GM18517 (cell line): Measurements from ENCODE around the gene SGMS2.
A peak's percentile ranks its signal among the peaks of the same experiment; 100 is the strongest.

Source experiments
- ATAC-seq: cut with Tn5 transposase; IDR thresholded peaks from one replicate; pipeline ENCODE4 v1.9.1; 2021; ENCODE audit warnings: mild to moderate bottlenecking, moderate library complexity; ENCODE audit not compliant: unreplicated experiment

The SGMS2 gene

DNA sequence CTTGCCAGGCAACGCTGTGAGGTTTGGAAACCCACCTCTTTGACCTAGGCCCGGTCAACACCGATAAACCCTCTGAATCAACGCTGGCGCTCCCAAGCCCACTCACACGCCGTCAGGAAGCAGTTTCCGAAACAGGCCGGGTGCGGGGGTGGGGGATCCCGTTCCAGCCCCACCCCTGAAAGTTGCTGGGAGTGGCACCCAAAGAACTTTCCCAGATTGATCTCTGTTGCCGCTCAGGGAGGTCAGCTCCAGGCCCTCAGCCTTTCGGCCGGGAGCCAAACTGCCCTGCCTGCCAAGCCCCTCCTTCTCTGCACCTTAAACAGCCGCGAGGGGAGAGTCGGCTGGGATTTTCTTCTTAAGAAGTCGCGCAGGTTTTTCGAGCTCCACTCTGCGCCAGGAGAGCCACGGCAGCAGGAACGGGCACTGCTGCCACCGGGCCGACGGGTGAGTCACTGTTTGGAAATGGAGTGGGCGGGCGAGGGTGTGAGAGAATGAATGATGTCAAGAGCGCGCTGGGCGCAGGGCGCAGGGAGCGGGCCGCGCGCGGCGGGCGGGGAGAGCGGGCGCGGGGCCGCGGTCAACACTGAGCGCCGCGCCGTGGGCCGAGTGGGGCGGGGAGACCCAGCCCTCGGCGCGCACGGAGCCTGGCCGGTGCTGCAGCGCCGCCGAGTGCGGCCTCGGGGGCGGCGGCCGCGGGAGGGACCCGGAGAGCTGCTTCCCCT lies at the start of gene SGMS2:
TSS of gene SGMS2 (plus strand) at position 583 of the 722 bp plus-strand sequence. CDS start 70,622 bp downstream, outside the sequence.
- ATAC-seq, result peak; percentile 80

DNA sequence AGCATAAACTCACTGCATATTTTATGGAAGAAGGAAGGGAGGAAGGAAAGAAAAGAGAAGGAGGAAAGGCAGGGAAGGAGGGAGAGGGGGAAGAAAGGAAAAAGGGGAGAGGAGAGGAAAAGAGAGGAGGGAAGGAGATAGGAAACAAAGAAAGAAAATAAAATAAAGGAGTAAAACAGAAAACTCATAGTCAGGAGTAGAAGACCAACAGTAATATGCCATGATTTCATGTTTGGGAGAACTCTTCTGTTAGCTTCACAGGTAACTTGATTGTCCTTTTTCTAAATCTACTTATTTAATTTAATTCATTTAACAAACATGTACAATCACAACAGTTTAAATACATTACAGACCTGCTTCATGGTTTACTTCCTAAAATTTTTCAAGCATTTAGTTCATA lies 46.8 kb upstream of the SGMS2 start:
- no peak for ATAC-seq

DNA sequence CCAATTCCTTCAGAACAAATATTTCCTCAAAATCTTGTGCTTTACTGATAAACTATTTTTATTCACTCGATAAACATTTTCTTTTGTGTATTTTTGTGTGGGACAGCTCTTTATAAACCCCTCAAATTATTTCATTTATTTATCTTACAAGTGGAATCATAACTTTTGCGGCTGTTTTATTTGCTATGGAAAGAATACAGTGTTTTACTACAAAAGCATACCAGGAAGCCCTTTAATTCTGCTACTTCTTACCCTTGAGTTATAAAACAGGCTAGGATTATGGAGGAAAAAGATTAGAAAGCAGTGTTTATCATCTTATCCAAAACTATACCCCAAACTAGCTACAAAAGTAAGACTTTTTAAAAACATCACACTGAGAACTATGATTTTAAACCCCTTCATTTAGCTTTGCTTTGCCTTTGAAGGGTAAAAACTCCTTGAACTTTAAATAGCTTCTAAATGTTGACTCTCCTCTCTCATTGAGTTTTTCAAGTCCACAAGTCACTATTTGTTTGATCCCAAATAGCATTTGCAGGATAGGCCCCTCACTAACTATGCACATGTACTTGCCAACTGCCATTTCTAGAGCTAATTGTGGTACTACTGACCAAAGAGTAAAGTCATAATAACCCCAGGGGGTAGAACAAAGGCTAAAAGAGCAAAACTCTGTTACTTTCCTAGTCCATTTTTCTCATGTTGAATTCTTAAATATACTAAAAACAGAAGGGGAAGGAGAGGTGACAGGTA lies 45.8 kb upstream of the SGMS2 start:
- ATAC-seq, result no peak

GRCh38 chr4:107780665-107781064 lies 44.1 kb upstream of the SGMS2 start:
- ATAC-seq, result no peak

DNA sequence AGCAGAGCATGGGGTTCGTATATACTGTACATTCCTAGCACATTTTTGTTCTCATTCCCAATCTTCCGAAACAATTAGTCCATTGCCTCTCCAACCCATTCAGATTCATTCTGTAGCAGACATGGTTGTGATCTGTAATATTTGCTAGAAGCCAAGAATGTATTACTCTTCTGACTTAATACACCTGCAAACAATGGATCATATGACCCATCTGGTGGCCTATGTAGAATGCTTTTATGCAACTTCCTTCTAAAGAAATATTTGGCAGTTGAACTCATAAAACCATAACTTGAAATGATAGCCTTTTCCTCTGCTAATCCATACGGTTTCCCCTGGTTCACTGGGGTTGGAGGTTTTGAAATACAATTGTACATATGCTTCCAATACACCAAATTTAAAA lies 32.8 kb upstream of the SGMS2 start:
- ATAC-seq, result no peak

DNA sequence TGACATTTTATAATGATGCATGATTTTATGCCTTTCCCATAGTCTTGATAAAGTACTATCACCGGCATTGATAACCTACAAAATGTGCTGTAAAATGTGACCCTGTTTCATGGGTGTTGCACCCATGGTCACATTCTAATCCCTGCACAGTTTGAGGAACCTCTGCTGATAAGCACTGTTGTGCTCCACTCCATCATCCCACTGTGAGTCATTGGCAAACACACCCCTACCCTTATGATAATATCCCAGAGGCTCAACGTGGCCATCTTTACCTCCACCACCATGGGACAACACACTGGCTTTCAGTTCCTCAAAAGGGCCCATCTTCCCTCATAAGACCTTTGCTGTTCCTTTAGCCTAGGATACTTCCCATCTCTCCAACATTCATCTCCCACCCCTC lies 32.0 kb upstream of the SGMS2 start:
- ATAC-seq, result no peak

- ATAC-seq, result no peak
Measured at GRCh38 chr4:107793996-107794395, 30.7 kb upstream of the SGMS2 start.

- no peak for ATAC-seq
Measured at GRCh38 chr4:107799669-107800450, 24.9 kb upstream of the SGMS2 start.

GRCh38 chr4:107800706-107801105 lies 24.0 kb upstream of the SGMS2 start:
- no peak for ATAC-seq

DNA sequence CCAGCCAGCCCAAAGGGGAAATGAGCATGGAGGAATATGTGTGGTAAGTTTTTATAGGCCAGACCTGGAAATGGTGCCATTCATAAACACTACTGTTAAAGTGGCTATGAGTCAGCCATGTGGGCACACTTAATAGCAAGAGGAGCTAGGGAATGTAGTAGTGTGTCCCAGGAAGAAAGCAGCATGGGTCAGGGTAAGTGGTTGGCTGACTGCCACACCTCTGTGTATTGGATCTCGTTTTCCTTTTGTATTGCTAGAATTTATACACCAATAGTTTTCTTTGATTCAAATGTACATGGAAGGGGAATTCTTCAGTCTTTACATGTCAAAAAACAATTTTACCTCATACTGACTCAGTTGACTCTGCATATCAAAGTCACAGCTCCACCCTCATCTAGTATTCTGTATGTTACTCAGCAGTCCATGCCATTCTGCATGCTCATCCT lies 22.9 kb upstream of the SGMS2 start:
- ATAC-seq, result no peak

GRCh38 chr4:107804956-107805355 lies 19.8 kb upstream of the SGMS2 start:
- ATAC-seq, result no peak

DNA sequence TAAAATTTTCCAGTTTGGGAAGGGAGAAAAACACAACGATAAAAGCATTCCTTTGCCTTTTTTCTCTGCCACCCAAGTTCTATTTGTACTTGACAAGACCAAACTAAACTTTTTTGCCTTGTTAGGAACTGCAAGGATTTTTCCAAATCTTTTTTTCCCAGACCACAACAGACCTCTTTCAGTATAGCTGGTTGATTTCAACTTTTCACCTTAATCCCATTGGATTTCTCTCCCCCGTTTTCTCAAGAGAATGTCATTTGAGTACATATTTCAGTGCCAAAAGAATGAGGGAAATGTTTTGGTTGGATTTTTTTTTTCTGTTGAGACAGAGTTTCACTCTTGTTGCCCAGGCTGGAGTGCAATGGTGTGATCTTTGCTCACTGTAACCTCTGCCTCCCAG lies 18.5 kb upstream of the SGMS2 start:
- ATAC-seq, result no peak

DNA sequence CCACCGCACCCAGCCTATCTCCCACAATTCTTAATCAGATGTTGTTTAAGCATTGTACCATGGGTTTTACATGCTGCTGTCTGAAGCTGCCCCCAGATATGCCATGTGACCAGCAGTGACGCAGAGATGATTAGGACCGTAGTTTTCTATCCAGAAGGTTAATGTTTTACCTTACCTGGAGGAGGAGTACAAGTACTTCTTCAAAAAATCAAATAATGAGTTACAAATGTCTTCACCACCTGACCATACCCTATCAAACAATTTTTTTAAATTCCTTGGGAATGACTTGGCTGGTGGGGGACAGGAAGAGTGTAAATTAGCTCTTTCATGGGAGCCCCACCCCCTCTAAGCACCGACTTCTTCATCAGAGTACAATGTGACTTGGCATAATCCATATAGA lies 16.2 kb upstream of the SGMS2 start:
- ATAC-seq, result no peak

GRCh38 chr4:107809210-107809609 lies 15.5 kb upstream of the SGMS2 start:
- ATAC-seq, result no peak

GRCh38 chr4:107814758-107815157 lies 10.0 kb upstream of the SGMS2 start:
- ATAC-seq, result no peak

GRCh38 chr4:107815158-107815557 lies 9.6 kb upstream of the SGMS2 start:
- ATAC-seq, result no peak

DNA sequence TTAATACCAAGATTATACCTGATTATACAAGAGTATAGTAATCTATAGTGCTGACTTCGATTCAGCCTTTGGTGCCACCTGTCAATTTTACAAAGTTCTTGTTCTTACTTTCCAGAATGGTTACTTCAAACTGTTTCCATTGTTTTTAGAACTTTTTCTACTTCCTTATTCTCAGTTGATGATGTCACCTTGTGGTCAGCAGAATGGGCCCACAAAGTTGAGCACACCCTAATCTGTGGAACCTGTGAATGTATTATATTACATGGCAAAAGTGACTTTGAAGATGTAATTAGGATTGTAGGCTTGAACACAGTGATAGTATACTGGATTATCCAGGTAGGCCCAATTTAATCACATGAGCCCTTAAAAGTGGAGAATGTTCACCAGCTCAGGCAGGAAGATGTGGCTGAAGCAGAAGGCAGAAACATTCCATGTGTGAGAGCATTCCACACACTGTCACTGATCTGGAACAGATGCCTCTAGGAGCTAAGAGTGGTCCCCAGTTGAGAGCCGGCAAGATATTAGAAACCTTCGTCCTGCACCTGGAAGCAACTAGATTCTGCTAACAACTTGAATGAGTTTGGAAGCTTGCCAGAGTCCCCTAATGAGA lies 6.3 kb upstream of the SGMS2 start:
- peak; percentile 70 for ATAC-seq

GRCh38 chr4:107823870-107824349 lies 822 bp upstream of the SGMS2 start:
- no peak for ATAC-seq

DNA sequence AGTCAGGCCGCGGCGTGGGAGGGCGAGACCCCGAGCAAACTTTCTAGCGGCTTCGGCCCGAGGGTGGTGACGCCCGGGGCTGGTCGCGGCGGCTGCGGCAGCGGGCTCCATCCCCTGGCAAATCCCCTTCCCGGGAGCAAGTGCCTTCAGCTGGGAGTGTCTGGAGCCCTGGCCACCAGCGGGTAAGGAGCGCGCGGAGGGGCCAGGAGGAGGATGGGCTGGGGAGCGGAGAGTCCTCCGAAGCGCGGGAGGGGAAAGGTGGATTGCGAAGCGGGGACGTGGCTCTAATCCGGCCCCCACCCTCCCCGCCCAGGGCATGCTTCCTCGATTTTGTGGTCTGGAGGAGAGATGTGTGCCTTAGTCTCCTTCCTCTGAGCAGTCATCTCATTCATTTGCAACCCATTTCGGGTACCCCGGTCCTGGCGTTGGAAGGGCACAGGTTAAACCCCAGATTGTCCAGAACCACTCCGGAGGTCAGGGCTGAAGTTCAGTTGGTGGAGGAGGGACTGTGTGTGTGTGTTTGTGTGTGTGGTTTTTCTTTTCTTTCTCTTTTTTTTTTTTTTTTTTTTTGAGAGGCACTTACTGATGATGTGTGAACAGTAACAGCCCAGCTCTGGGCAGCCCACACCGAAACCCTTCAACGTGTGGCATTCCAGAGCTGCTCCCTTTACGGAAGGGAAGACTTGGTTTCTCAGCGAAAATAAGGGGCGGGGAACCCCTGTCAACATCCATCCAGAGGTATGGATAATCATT lies 516 bp downstream of the SGMS2 start:
- ATAC-seq, result no peak

- no peak for ATAC-seq
Measured at GRCh38 chr4:107826421-107826980, 1.8 kb downstream of the SGMS2 start.
